Immature natural killer cell (primary cell): ENCODE data around the gene UBAP1. TPM values are rescaled to one million over a fixed set of nuclear protein-coding genes. Genes with fewer than 3 reads are reported as not detected.
A peak's percentile ranks its signal among the peaks of the same experiment; 100 is the strongest.
"Not testable (repeated sequence)": the region's sequence is repeated elsewhere in the genome, so short reads cannot be mapped to it uniquely, and the experiment has no call there.

Experiments
- DNase-seq, 3 donors: peaks; one replicate each; pipeline ENCODE4 v3.0.0; 2022; ENCODE audit warnings: mixed read lengths in 1 of 3
- H3K27ac Mint-ChIP-seq, 6 donors: one replicate each; pipeline ENCODE4 v1.8.0; 2020; ENCODE audit warnings: mixed read lengths in 6 of 6, mild to moderate bottlenecking in 5 of 6, inconsistent platforms in 4 of 6, moderate library complexity in 3 of 6
- H3K27me3 Mint-ChIP-seq, 3 donors: one replicate each; pipeline ENCODE4 v1.8.0; 2020 to 2021; ENCODE audit warnings: low read depth in 3 of 3, mild to moderate bottlenecking in 3 of 3, mixed read lengths in 3 of 3, moderate library complexity in 3 of 3, inconsistent platforms in 1 of 3
- H3K36me3 Mint-ChIP-seq, 3 donors: one replicate each; pipeline ENCODE4 v1.8.0; 2020; ENCODE audit warnings: mixed read lengths in 3 of 3, inconsistent platforms in 2 of 3, mild to moderate bottlenecking in 2 of 3
- H3K4me1 Mint-ChIP-seq, 2 donors: one replicate each; pipeline ENCODE4 v1.8.0; 2020; ENCODE audit warnings: inconsistent platforms in 2 of 2, mild to moderate bottlenecking in 2 of 2, mixed read lengths in 2 of 2, moderate library complexity in 1 of 2
- H3K4me3 Mint-ChIP-seq, 5 donors: one replicate each; pipeline ENCODE4 v1.8.0; 2020; ENCODE audit warnings: mild to moderate bottlenecking in 5 of 5, mixed read lengths in 5 of 5, inconsistent platforms in 3 of 5, moderate library complexity in 3 of 5
- H3K9me3 Mint-ChIP-seq, 6 donors: one replicate each; pipeline ENCODE4 v1.8.0; 2020; ENCODE audit warnings: mild to moderate bottlenecking in 6 of 6, mixed read lengths in 6 of 6, inconsistent platforms in 4 of 6, moderate library complexity in 3 of 6
- polyA plus RNA-seq, 3 donors: library from polyadenylated mRNA; unstranded; fragments of 300-500 nt; fragmentation: Illumina TruSeq; gene quantifications; one replicate each; pipeline ENCODE4 v1.2.3, GENCODE V29; 2021

Gene UBAP1
- polyA plus RNA-seq, 3 donors from 2014 or later: 37.8 to 44.7 (median 43.5) TPM

GRCh38 chr9:34197286-34197685 is 18.4 kb downstream of the UBAP1 start:
- Mint-ChIP-seq H3K36me3 (peaks cover 4 to 12% (median 8%) of the 10 kb centered on the region in 3 donors), H3K4me1 (peaks cover 66 to 77% of the 10 kb centered on the region in 2 donors), H3K27ac (peak overlapping the region in 4 of 6 donors; percentile 52 to 67 (median 58))
- not testable (repeated sequence) for H3K9me3 Mint-ChIP-seq, DNase-seq, H3K27me3 Mint-ChIP-seq, H3K4me3 Mint-ChIP-seq

GRCh38 chr9:34197756-34198711 is 19.2 kb downstream of the UBAP1 start:
- Mint-ChIP-seq H3K27me3 (peaks cover 0 to 6% (median 0%) of the 10 kb centered on the region in 3 donors), H3K4me1 (peaks cover 67 to 77% of the 10 kb centered on the region in 2 donors), H3K9me3 (no peaks in the 10 kb centered on the region), H3K27ac (peak overlapping the region; percentile 57 to 86 (median 59)), H3K36me3 (peaks cover 4 to 12% (median 8%) of the 10 kb centered on the region in 3 donors), H3K4me3 (peak overlapping the region; percentile 17 to 49 (median 26))
- DNase-seq: no peak

DNA sequence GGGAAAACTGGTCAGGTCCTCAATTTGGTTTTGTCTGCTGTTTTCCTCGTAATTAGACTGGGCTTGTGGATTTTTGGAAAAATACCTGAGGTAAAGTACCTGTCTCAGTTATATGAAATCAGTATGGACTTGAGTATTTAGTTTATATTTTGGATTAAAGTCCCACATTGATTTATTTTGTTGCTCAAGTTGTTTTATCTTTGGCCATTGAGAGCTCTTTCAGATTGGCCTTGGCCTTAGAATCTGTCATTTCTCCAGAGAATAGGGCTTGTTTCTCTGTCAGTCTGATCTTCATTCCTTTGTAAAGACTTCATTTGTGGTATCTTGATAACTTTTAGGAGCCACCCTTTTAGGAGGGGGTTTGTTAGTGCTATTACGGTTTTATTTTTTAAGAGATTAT is 21.2 kb downstream of the UBAP1 start:
- Mint-ChIP-seq H3K4me1 (peaks cover 67 to 79% of the 10 kb centered on the region in 2 donors), H3K4me3 (no peak overlapping the region), H3K36me3 (peaks cover 4 to 12% (median 8%) of the 10 kb centered on the region in 3 donors), H3K27me3 (peaks cover 0 to 6% (median 2%) of the 10 kb centered on the region in 3 donors), H3K9me3 (no peaks in the 10 kb centered on the region), H3K27ac (peak overlapping the region in 2 of 6 donors; percentile 49 to 52)
- DNase-seq: no peak

GRCh38 chr9:34203275-34203991 is 24.6 kb downstream of the UBAP1 start:
- Mint-ChIP-seq H3K36me3 (no peaks in the 10 kb centered on the region), H3K4me1 (peaks cover 55 to 76% of the 10 kb centered on the region in 2 donors), H3K4me3 (no peak overlapping the region), H3K9me3 (no peaks in the 10 kb centered on the region), H3K27ac (peak overlapping the region in 5 of 6 donors; percentile 1 to 59 (median 28)), H3K27me3 (peaks cover 0 to 3% (median 2%) of the 10 kb centered on the region in 3 donors)
- no peak for DNase-seq

GRCh38 chr9:34203992-34204635 is 25.3 kb downstream of the UBAP1 start:
- Mint-ChIP-seq H3K4me1 (peaks cover 52 to 74% of the 10 kb centered on the region in 2 donors), H3K27me3 (peaks cover 0 to 3% (median 2%) of the 10 kb centered on the region in 3 donors), H3K4me3 (peak overlapping the region in 1 of 5 donors; percentile 29), H3K36me3 (no peaks in the 10 kb centered on the region), H3K27ac (peak overlapping the region in 5 of 6 donors; percentile 1 to 45 (median 28)), H3K9me3 (no peaks in the 10 kb centered on the region)
- no peak for DNase-seq

GRCh38 chr9:34205102-34205501 is 26.3 kb downstream of the UBAP1 start:
- Mint-ChIP-seq H3K4me3 (no peak overlapping the region), H3K27ac (peak overlapping the region in 3 of 6 donors; percentile 1 to 29 (median 13)), H3K4me1 (peaks cover 53 to 75% of the 10 kb centered on the region in 2 donors), H3K27me3 (peaks cover 0 to 5% (median 2%) of the 10 kb centered on the region in 3 donors), H3K36me3 (no peaks in the 10 kb centered on the region), H3K9me3 (no peaks in the 10 kb centered on the region)
- DNase-seq: no peak

GRCh38 chr9:34206561-34206960 is 27.7 kb downstream of the UBAP1 start:
- Mint-ChIP-seq H3K27ac (no peak overlapping the region), H3K4me3 (no peak overlapping the region), H3K27me3 (peaks cover 0 to 5% (median 2%) of the 10 kb centered on the region in 3 donors), H3K36me3 (no peaks in the 10 kb centered on the region), H3K4me1 (peaks cover 50 to 77% of the 10 kb centered on the region in 2 donors), H3K9me3 (no peaks in the 10 kb centered on the region)
- no peak for DNase-seq

GRCh38 chr9:34211395-34211794 is 32.6 kb downstream of the UBAP1 start:
- peaks cover 29 to 67% of the 10 kb centered on the region in 2 donors for H3K4me1 Mint-ChIP-seq
- no peak overlapping the region for H3K4me3 Mint-ChIP-seq
- H3K27ac Mint-ChIP-seq: peak overlapping the region in 2 of 6 donors; percentile 21 to 58
- no peak for DNase-seq
- H3K27me3 Mint-ChIP-seq: peaks cover 0 to 2% (median 0%) of the 10 kb centered on the region in 3 donors
- H3K36me3 Mint-ChIP-seq: peaks cover 0 to 5% (median 0%) of the 10 kb centered on the region in 3 donors
- no peaks in the 10 kb centered on the region for H3K9me3 Mint-ChIP-seq

DNA sequence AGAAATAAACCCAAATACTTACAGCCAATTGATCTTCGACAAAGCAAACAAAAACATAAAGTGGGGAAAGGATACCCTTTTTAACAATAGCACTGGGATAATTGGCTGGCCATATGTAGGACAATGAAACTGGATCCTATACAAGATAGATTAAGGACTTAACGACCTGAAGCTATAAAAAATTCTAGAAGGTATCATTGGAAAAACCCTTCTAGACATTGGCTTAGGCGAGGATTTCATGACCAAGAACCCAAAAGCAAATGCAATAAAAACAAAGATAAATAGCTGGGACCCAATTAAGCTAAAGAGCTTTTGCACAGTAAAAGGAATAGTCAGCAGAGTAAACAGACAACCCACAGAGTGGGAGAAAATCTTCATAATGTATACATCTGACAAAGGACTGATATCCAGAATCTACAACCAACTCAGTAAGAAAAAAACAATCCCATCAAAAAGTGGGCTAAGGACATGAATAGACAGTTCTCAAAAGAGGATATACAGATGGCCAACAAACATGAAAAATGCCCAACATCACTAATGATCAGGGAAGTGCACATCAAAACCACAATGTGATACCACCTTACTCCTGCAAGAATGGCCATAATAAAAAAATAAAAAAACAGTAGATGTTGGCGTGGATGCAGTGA is 35.6 kb downstream of the UBAP1 start:
- not testable (repeated sequence) for H3K9me3 Mint-ChIP-seq, H3K36me3 Mint-ChIP-seq, H3K4me3 Mint-ChIP-seq, H3K27me3 Mint-ChIP-seq, H3K27ac Mint-ChIP-seq, DNase-seq
- H3K4me1 Mint-ChIP-seq: peaks cover 31 to 54% of the 10 kb centered on the region in 2 donors

DNA sequence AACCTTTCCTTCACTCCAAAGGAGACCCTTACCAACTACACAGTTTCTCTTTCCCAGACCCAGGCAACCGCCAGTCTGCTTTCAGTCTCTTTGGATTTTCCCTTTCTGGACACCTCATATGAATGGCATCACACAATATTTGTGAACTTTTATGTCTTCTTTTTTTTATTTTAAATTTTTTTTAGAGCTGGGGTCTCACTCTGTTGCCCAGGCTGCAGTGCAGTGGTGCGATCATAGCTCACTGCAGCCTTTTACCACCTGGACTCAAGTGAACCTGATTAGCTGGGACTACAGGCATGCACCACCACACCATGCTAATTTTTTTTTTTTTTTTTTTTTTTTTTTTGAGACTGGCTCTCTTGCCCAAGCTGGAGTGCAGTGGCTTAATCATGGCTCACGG is 37.5 kb downstream of the UBAP1 start:
- no peak for DNase-seq
- H3K27ac Mint-ChIP-seq: no peak overlapping the region
- H3K4me3 Mint-ChIP-seq: no peak overlapping the region
- H3K36me3 Mint-ChIP-seq: peaks cover 0 to 5% (median 0%) of the 10 kb centered on the region in 3 donors
- H3K9me3 Mint-ChIP-seq: no peaks in the 10 kb centered on the region
- no peaks in the 10 kb centered on the region for H3K27me3 Mint-ChIP-seq
- peaks cover 29 to 51% of the 10 kb centered on the region in 2 donors for H3K4me1 Mint-ChIP-seq

DNA sequence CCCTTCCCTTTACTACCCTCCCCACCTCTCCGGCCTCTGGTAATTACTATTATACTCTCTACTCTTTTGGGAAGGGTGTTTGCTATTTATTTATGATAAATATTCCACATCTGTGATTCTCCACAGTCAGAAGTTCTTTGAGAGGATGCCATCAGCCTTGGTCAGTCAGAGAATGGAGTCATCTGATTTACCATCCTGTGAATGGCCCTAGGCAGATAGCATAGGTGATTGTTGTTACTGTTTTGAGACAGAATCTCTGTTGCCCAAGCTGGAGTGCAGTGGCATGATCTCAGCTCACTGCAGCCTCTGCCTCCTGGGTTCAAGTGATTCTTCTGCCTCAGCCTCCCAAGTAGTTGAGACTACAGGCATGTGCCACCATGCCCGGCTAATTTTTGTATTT is 38.2 kb downstream of the UBAP1 start:
- H3K36me3 Mint-ChIP-seq, H3K27me3 Mint-ChIP-seq, H3K4me3 Mint-ChIP-seq, DNase-seq, H3K27ac Mint-ChIP-seq, H3K9me3 Mint-ChIP-seq: not testable (repeated sequence)
- H3K4me1 Mint-ChIP-seq: peaks cover 26 to 52% of the 10 kb centered on the region in 2 donors

DNA sequence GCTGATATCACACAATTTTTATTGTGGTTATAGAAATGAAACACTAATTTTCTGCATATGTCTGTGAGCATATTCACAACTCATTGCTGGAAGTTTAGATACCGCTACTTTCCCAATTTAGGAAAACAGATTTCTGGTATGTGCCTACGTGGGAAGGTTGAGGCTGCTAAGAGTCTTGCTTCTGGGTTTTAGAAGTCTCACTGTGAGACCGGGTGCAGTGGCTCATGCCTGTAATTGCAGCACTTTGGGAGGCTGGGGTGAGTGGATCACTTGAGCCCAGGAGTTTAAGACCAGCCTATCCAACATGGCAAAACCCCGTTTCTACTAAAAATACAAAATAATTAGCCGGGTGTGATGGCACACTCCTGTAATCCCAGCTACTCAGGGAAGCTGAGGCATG is 39.6 kb downstream of the UBAP1 start:
- Mint-ChIP-seq H3K4me1 (peaks cover 28 to 51% of the 10 kb centered on the region in 2 donors), H3K9me3 (no peaks in the 10 kb centered on the region), H3K4me3 (no peak overlapping the region), H3K36me3 (peaks cover 0 to 2% (median 0%) of the 10 kb centered on the region in 3 donors), H3K27me3 (no peaks in the 10 kb centered on the region), H3K27ac (peak overlapping the region in 2 of 6 donors; percentile 2 to 10)
- DNase-seq: no peak

DNA sequence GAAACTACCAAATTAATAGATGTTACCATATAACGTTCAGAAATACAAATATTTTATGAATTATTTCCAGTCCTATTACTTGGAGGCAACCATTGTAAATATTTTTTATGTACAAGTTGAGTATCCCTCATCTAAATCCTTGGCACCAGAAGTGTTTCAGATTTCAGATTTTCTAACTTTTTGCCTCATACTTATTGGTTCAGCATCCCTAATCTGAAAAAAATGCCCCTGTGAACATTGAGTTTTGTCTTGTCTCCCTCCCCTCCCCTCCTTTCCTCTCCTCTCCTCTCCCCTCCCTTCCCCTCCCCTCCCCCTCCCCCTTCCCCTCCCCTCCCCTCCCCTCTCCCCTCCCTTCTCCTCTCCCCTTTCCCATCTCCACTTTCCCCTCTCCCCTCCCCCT is 40.6 kb downstream of the UBAP1 start:
- no peaks in the 10 kb centered on the region for H3K9me3 Mint-ChIP-seq
- no peak overlapping the region for H3K4me3 Mint-ChIP-seq
- H3K36me3 Mint-ChIP-seq: no peaks in the 10 kb centered on the region
- H3K27ac Mint-ChIP-seq: no peak overlapping the region
- H3K27me3 Mint-ChIP-seq: peaks cover 0 to 2% (median 0%) of the 10 kb centered on the region in 3 donors
- H3K4me1 Mint-ChIP-seq: peaks cover 21 to 49% of the 10 kb centered on the region in 2 donors
- no peak for DNase-seq
